ENCODE measurements around the gene LHPP.

- no peak for TF ChIP-seq CTCF (IDR thresholded peaks at IDR 0.05)
- TF ChIP-seq POLR2A (IDR thresholded peaks at IDR 0.05) = no peak
Observed at GRCh38 chr10:124657806-124658205, 196.2 kb downstream of the LHPP start.

Measured in heart left ventricle (tissue), 13 donors.